K562 (cell line): ENCODE results near the gene CACNA1C. TPM values are rescaled to one million over a fixed set of nuclear protein-coding genes. Genes with fewer than 3 reads are reported as not detected.

Experiments used
- DDX20 ChIP-seq: fragments of 450-650 bp; IDR thresholded peaks from 2 replicates; pipeline ENCODE4 v1.6.1; 2016; ENCODE audit warnings: missing genetic modification characterization, low read depth, mild to moderate bottlenecking, missing compliant biosample characterization, moderate library complexity
- FIP1L1 ChIP-seq: fragments of 200-400 bp; formaldehyde crosslinking; IDR thresholded peaks from 2 replicates; pipeline ENCODE4 v1.6.1; 2018; ENCODE audit warnings: mild to moderate bottlenecking, low read depth, low read length; ENCODE audit not compliant: poor library complexity, severe bottlenecking
- FOXA3 ChIP-seq, 2 experiments: fragments of 450-650 bp in 1 of 2; sonication (generic) in 1 of 2; formaldehyde crosslinking; IDR thresholded peaks in 1 of 2; conservative IDR thresholded peaks in 1 of 2; 2 replicates each; pipeline versions ENCODE4 v1.4.0 to v1.8.0; 2020 to 2022; ENCODE audit warnings: mild to moderate bottlenecking in 2 of 2, missing genetic modification reagents in 1 of 2
- NFIC ChIP-seq: fragments of 450-650 bp; IDR thresholded peaks from 2 replicates; pipeline ENCODE4 v1.6.1; 2017; ENCODE audit warnings: mild to moderate bottlenecking, inconsistent platforms
- XRCC3 ChIP-seq: fragments of 450-650 bp; IDR thresholded peaks from 2 replicates; pipeline ENCODE4 v1.6.1; 2017; ENCODE audit warnings: mild to moderate bottlenecking, moderate library complexity
- ZNF212 ChIP-seq: fragments of 450-650 bp; formaldehyde crosslinking; IDR thresholded peaks from 2 replicates; pipeline ENCODE4 v1.4.0; 2020; ENCODE audit warnings: mild to moderate bottlenecking
- ZNF778 ChIP-seq: fragments of 450-650 bp; formaldehyde crosslinking; IDR thresholded peaks from 2 replicates; pipeline ENCODE4 v1.4.0; 2020; ENCODE audit warnings: mild to moderate bottlenecking, moderate library complexity
- polyA plus RNA-seq, 8 experiments: library from polyadenylated mRNA; depleted of rRNA in 4 of 8; stranded (reverse) in 5 of 8; unstranded in 3 of 8; fragments of >200 nt; fragmentation: Nextera tagmentation in 2 of 8; fragmentation: Illumina TruSeq in 1 of 8; extraction: Ambion mirVana in 2 of 8; extraction: Trizol in 1 of 8; gene quantifications; 2 replicates each; pipeline versions ENCODE4 v1.2.1 to v1.2.3, GENCODE V29; 2011 to 2014; ENCODE audit warnings: inconsistent platforms in 1 of 8, missing spikeins in 1 of 8
- total RNA-seq, 7 experiments: library from RNA; depleted of rRNA in 6 of 7; stranded (reverse); fragments of >200 nt in 6 of 7; fragmentation: Illumina TruSeq in 2 of 7; extraction: Trizol in 2 of 7; gene quantifications; 2 replicates each; pipeline versions ENCODE4 v1.2.1 to v1.2.3, GENCODE V29; 2011 to 2021; ENCODE audit warnings: low replicate concordance in 1 of 7
- TF ChIP-seq, protein P1 (sequence below), 3 experiments: fragments of 200-800 bp in 1 of 3; fragments of 250-450 bp in 1 of 3; fragments of 450-650 bp in 1 of 3; sonication (Bioruptor Pico) in 1 of 3; sonication (Bioruptor generic) in 1 of 3; formaldehyde crosslinking in 1 of 3; IDR thresholded peaks; 2 replicates each; pipeline versions ENCODE4 v1.6.1 to v1.8.0; 2016 to 2022; ENCODE audit warnings: mild to moderate bottlenecking in 2 of 3, missing genetic modification characterization in 2 of 3, missing compliant biosample characterization in 1 of 3, moderate library complexity in 1 of 3
- TF ChIP-seq, protein P2 (sequence below): fragments of 450-650 bp; IDR thresholded peaks from 2 replicates; pipeline ENCODE4 v1.6.1; 2017; ENCODE audit warnings: mild to moderate bottlenecking, moderate library complexity
- TF ChIP-seq, protein P3 (sequence below): fragments of 250-450 bp; sonication (Bioruptor Pico); IDR thresholded peaks from 2 replicates; pipeline ENCODE4 v1.4.0; 2020; ENCODE audit warnings: mild to moderate bottlenecking
- TF ChIP-seq, protein P4 (sequence below): fragments of 450-650 bp; formaldehyde crosslinking; IDR thresholded peaks from 2 replicates; pipeline ENCODE4 v1.4.0; 2020; ENCODE audit warnings: mild to moderate bottlenecking, moderate library complexity
- TF ChIP-seq, protein P5 (sequence below): fragments of 250-450 bp; sonication (Bioruptor Pico); IDR thresholded peaks from 2 replicates; pipeline ENCODE4 v1.8.0; 2022; ENCODE audit warnings: inconsistent platforms, mild to moderate bottlenecking, moderate library complexity, borderline replicate concordance
- TF ChIP-seq, protein P6 (sequence below): sonication (generic); formaldehyde crosslinking; IDR thresholded peaks from 2 replicates; pipeline ENCODE4 v1.8.1; 2023; ENCODE audit warnings: mild to moderate bottlenecking, missing genetic modification reagents

CACNA1C gene
- total and polyA plus RNA-seq, 9 of the 15 experiments (the other 6 are each of a cell fraction or from before 2014, with no cell fraction given), result not detected

DNA sequence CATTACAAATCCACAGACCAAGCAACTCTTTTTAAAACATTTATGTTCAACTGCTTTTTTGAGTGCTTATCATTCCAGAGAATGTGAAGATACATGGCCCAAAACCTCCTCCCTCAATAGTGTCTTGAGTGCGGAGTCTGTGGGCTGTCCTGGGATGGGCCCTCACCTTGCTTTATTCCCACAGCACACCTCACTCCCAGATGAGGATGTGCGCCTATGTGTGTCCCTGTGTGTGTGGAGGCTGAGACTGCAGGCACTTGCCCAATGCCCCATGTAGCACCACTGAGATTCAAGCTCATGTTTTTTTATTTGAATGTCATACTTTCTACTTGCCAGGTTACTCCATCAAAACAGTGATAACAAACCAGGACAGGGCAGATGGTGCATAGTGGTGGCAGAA, 291.7 kb downstream of the CACNA1C start (continued):
- TF ChIP-seq, protein P1, sequence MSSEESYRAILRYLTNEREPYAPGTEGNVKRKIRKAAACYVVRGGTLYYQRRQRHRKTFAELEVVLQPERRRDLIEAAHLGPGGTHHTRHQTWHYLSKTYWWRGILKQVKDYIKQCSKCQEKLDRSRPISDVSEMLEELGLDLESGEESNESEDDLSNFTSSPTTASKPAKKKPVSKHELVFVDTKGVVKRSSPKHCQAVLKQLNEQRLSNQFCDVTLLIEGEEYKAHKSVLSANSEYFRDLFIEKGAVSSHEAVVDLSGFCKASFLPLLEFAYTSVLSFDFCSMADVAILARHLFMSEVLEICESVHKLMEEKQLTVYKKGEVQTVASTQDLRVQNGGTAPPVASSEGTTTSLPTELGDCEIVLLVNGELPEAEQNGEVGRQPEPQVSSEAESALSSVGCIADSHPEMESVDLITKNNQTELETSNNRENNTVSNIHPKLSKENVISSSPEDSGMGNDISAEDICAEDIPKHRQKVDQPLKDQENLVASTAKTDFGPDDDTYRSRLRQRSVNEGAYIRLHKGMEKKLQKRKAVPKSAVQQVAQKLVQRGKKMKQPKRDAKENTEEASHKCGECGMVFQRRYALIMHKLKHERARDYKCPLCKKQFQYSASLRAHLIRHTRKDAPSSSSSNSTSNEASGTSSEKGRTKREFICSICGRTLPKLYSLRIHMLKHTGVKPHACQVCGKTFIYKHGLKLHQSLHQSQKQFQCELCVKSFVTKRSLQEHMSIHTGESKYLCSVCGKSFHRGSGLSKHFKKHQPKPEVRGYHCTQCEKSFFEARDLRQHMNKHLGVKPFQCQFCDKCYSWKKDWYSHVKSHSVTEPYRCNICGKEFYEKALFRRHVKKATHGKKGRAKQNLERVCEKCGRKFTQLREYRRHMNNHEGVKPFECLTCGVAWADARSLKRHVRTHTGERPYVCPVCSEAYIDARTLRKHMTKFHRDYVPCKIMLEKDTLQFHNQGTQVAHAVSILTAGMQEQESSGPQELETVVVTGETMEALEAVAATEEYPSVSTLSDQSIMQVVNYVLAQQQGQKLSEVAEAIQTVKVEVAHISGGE (CRISPR knock-in tag; IDR thresholded peaks at IDR 0.05), result no peak
- TF ChIP-seq, protein P2, sequence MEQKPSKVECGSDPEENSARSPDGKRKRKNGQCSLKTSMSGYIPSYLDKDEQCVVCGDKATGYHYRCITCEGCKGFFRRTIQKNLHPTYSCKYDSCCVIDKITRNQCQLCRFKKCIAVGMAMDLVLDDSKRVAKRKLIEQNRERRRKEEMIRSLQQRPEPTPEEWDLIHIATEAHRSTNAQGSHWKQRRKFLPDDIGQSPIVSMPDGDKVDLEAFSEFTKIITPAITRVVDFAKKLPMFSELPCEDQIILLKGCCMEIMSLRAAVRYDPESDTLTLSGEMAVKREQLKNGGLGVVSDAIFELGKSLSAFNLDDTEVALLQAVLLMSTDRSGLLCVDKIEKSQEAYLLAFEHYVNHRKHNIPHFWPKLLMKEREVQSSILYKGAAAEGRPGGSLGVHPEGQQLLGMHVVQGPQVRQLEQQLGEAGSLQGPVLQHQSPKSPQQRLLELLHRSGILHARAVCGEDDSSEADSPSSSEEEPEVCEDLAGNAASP, result no peak
- TF ChIP-seq, protein P3, sequence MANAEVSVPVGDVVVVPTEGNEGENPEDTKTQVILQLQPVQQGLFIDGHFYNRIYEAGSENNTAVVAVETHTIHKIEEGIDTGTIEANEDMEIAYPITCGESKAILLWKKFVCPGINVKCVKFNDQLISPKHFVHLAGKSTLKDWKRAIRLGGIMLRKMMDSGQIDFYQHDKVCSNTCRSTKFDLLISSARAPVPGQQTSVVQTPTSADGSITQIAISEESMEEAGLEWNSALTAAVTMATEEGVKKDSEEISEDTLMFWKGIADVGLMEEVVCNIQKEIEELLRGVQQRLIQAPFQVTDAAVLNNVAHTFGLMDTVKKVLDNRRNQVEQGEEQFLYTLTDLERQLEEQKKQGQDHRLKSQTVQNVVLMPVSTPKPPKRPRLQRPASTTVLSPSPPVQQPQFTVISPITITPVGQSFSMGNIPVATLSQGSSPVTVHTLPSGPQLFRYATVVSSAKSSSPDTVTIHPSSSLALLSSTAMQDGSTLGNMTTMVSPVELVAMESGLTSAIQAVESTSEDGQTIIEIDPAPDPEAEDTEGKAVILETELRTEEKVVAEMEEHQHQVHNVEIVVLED (CRISPR knock-in tag), result no peak
- TF ChIP-seq, protein P4, sequence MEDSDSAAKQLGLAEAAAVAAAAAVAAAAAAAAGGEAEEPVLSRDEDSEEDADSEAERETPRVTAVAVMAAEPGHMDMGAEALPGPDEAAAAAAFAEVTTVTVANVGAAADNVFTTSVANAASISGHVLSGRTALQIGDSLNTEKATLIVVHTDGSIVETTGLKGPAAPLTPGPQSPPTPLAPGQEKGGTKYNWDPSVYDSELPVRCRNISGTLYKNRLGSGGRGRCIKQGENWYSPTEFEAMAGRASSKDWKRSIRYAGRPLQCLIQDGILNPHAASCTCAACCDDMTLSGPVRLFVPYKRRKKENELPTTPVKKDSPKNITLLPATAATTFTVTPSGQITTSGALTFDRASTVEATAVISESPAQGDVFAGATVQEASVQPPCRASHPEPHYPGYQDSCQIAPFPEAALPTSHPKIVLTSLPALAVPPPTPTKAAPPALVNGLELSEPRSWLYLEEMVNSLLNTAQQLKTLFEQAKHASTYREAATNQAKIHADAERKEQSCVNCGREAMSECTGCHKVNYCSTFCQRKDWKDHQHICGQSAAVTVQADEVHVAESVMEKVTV (CRISPR knock-in tag), result no peak
- TF ChIP-seq NFIC (no peak), DDX20 (tag) (no peak), ZNF212 (no peak), XRCC3 (no peak), FOXA3 (CRISPR knock-in tag; conservative IDR thresholded peaks at IDR 0.05 in 1 of 2, IDR thresholded peaks at IDR 0.05 in 1 of 2) (no peak), FIP1L1 (no peak), ZNF778 (CRISPR knock-in tag) (no peak)
- TF ChIP-seq, protein P5, sequence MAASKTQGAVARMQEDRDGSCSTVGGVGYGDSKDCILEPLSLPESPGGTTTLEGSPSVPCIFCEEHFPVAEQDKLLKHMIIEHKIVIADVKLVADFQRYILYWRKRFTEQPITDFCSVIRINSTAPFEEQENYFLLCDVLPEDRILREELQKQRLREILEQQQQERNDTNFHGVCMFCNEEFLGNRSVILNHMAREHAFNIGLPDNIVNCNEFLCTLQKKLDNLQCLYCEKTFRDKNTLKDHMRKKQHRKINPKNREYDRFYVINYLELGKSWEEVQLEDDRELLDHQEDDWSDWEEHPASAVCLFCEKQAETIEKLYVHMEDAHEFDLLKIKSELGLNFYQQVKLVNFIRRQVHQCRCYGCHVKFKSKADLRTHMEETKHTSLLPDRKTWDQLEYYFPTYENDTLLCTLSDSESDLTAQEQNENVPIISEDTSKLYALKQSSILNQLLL (CRISPR knock-in tag), result no peak
- TF ChIP-seq, protein P6, sequence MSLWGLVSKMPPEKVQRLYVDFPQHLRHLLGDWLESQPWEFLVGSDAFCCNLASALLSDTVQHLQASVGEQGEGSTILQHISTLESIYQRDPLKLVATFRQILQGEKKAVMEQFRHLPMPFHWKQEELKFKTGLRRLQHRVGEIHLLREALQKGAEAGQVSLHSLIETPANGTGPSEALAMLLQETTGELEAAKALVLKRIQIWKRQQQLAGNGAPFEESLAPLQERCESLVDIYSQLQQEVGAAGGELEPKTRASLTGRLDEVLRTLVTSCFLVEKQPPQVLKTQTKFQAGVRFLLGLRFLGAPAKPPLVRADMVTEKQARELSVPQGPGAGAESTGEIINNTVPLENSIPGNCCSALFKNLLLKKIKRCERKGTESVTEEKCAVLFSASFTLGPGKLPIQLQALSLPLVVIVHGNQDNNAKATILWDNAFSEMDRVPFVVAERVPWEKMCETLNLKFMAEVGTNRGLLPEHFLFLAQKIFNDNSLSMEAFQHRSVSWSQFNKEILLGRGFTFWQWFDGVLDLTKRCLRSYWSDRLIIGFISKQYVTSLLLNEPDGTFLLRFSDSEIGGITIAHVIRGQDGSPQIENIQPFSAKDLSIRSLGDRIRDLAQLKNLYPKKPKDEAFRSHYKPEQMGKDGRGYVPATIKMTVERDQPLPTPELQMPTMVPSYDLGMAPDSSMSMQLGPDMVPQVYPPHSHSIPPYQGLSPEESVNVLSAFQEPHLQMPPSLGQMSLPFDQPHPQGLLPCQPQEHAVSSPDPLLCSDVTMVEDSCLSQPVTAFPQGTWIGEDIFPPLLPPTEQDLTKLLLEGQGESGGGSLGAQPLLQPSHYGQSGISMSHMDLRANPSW, result no peak
